AG04450 (cell line): ENCODE results near the gene MON1A. TPM values are rescaled to one million over a fixed set of nuclear protein-coding genes. Genes with fewer than 3 reads are reported as not detected.

Source experiments
- CTCF ChIA-PET: fragments of 300-600, 350-600 bp; formaldehyde crosslinking; extraction: SDS; loops from one replicate; lab custom pipeline; 2022; ENCODE audit warnings: antibody characterized with exemption, inconsistent platforms; lab: Charles Lee
- POLR2A ChIA-PET: fragments of 350-600 bp; formaldehyde crosslinking; extraction: SDS; loops from one replicate; lab custom pipeline; 2021; ENCODE audit warnings: antibody characterized with exemption, inconsistent platforms; lab: Yijun Ruan, JAX
- DNase-seq: peaks from one replicate; pipeline ENCODE4 v3.0.0-alpha.2; 2011; ENCODE audit warnings: low read depth, low spot score
- H3K27ac ChIP-seq: one replicate; pipeline ENCODE4 v1.5.1; 2012; ENCODE audit warnings: low read depth, low read length, control low read depth
- H3K27me3 ChIP-seq: one replicate; pipeline ENCODE4 v1.6.0; 2012; ENCODE audit warnings: low read length; ENCODE audit not compliant: control insufficient read depth, insufficient read depth
- H3K4me3 ChIP-seq: 2 replicates; pipeline ENCODE4 v1.5.1; 2011; ENCODE audit warnings: mild to moderate bottlenecking, low read depth, low read length, control low read depth
- H3K9me3 ChIP-seq: 2 replicates; pipeline ENCODE4 v1.5.1; 2012; ENCODE audit warnings: low read length; ENCODE audit not compliant: control insufficient read depth, insufficient read depth
- CTCF ChIP-seq: IDR thresholded peaks from 2 replicates; pipeline ENCODE4 v1.5.1; 2011; ENCODE audit warnings: low read depth, low read length, control low read depth, inconsistent platforms
- polyA plus RNA-seq: library from polyadenylated mRNA; depleted of rRNA; stranded (reverse); fragments of >200 nt; gene quantifications from 2 replicates; pipeline ENCODE4 v1.2.3, GENCODE V29; 2011

Gene MON1A
- polyA plus RNA-seq, 1 experiment, result 7.1 TPM

GRCh38 chr3:49896345-49896744, 33.3 kb downstream of the MON1A start:
- no peak overlapping the region for H3K27ac ChIP-seq
- no peaks in the 10 kb centered on the region for H3K27me3 ChIP-seq
- H3K4me3 ChIP-seq, result no peak overlapping the region
- POLR2A ChIA-PET, result no interaction called here
- no peak for TF ChIP-seq CTCF
- CTCF ChIA-PET, result no interaction called here
- no peak for DNase-seq
- no peaks in the 10 kb centered on the region for H3K9me3 ChIP-seq

GRCh38 chr3:49895791-49896190, 33.8 kb downstream of the MON1A start:
- no peaks in the 10 kb centered on the region for H3K9me3 ChIP-seq
- H3K27me3 ChIP-seq, result no peaks in the 10 kb centered on the region
- POLR2A ChIA-PET, result no interaction called here
- DNase-seq, result no peak
- H3K4me3 ChIP-seq, result no peak overlapping the region
- TF ChIP-seq CTCF, result no peak
- no peak overlapping the region for H3K27ac ChIP-seq
- CTCF ChIA-PET, result no interaction called here

- ChIA-PET POLR2A (no interaction called here), CTCF (interaction anchor here (0.9 kb wide), 1 partner anchor 50 kb away, joined by 3 read pairs; no protein-coding TSS in a partner anchor)
- DNase-seq, result no peak
- Histone ChIP-seq H3K4me3 (no peak overlapping the region), H3K27ac (no peak overlapping the region), H3K27me3 (no peaks in the 10 kb centered on the region), H3K9me3 (no peaks in the 10 kb centered on the region)
- no peak for TF ChIP-seq CTCF
Observed at GRCh38 chr3:49889296-49889695, 40.3 kb downstream of the MON1A start.

- POLR2A ChIA-PET, result no interaction called here
- CTCF ChIA-PET, result no interaction called here
- DNase-seq, result no peak
- Histone ChIP-seq H3K4me3 (no peak overlapping the region), H3K27me3 (peaks cover 12% of the 10 kb centered on the region), H3K9me3 (no peaks in the 10 kb centered on the region), H3K27ac (no peak overlapping the region)
- no peak for TF ChIP-seq CTCF
Observed at GRCh38 chr3:49886922-49887265, 42.7 kb downstream of the MON1A start.

- ChIA-PET CTCF (no interaction called here), POLR2A (interaction anchor here (0.6 to 1.4 kb wide), 2 partner anchors 56 to 369 kb away, joined by 3 read pairs; partner anchors contain the start of gene RBM6)
- H3K27me3 ChIP-seq, result peaks cover 26% of the 10 kb centered on the region
- no peak overlapping the region for H3K27ac ChIP-seq
- H3K9me3 ChIP-seq, result no peaks in the 10 kb centered on the region
- no peak overlapping the region for H3K4me3 ChIP-seq
- no peak for DNase-seq
- no peak for TF ChIP-seq CTCF
Observed at GRCh38 chr3:49883998-49884397, 45.6 kb downstream of the MON1A start.
